ENCODE data around the gene TAS2R30. TPM values are rescaled to one million over a fixed set of nuclear protein-coding genes. Genes with fewer than 3 reads are reported as not detected.
"Not testable (repeated sequence)": the region's sequence is repeated elsewhere in the genome, so short reads cannot be mapped to it uniquely, and the experiment has no call there.

Gene TAS2R30
- total RNA-seq, 4 donors from 2014 or later, result 1.3 to 7.9 (median 4.5) TPM

GRCh38 chr12:11106288-11106687 lies 28.2 kb downstream of the TAS2R30 start:
- no peaks in the 10 kb centered on the region for H3K27me3 ChIP-seq
- peaks cover 0 to 9% of the 10 kb centered on the region in 2 donors for H3K36me3 ChIP-seq
- 87 to 93% methylated on average over 1 to 2 of the region's 2 CpGs for WGBS, 2 donors (ENCODE audit: low coverage in 1 of 2)
- no peak overlapping the region for H3K27ac ChIP-seq
- TF ChIP-seq POLR2A (IDR thresholded peaks at IDR 0.05) (no peak), EP300 (IDR thresholded peaks at IDR 0.05) (no peak), POLR2AphosphoS5 (IDR thresholded peaks at IDR 0.05) (no peak), CTCF (IDR thresholded peaks at IDR 0.05) (no peak)
- H3K4me1 ChIP-seq, result no peaks in the 10 kb centered on the region
- H3K9me3 ChIP-seq, result peaks cover 0 to 10% (median 0%) of the 10 kb centered on the region in 3 donors
- no peak overlapping the region for H3K4me3 ChIP-seq
- ATAC-seq, result no peak

- peaks cover 0 to 9% of the 10 kb centered on the region in 2 donors for H3K36me3 ChIP-seq
- H3K27me3 ChIP-seq, result no peaks in the 10 kb centered on the region
- no peak overlapping the region for H3K4me3 ChIP-seq
- TF ChIP-seq EP300 (IDR thresholded peaks at IDR 0.05), result no peak
- no peak for TF ChIP-seq CTCF (IDR thresholded peaks at IDR 0.05)
- no peak for TF ChIP-seq POLR2A (IDR thresholded peaks at IDR 0.05)
- TF ChIP-seq POLR2AphosphoS5 (IDR thresholded peaks at IDR 0.05), result no peak
- peaks cover 0 to 5% (median 0%) of the 10 kb centered on the region in 3 donors for H3K9me3 ChIP-seq
- no peak overlapping the region for H3K27ac ChIP-seq
- 40 to 55% methylated on average over 2 of the region's 2 CpGs for WGBS, 2 donors (ENCODE audit: low coverage in 1 of 2)
- H3K4me1 ChIP-seq, result no peaks in the 10 kb centered on the region
- no peak for ATAC-seq
Observed at GRCh38 chr12:11105546-11105945, 28.9 kb downstream of the TAS2R30 start.

GRCh38 chr12:11094910-11095309 lies 39.5 kb downstream of the TAS2R30 start:
- H3K36me3 ChIP-seq, H3K4me3 ChIP-seq, H3K4me1 ChIP-seq, H3K27ac ChIP-seq, H3K27me3 ChIP-seq, ATAC-seq, H3K9me3 ChIP-seq: not testable (repeated sequence)
- WGBS, 2 donors (ENCODE audit: low coverage in 1 of 2), result no CpG with 5 or more reads among the region's 2 CpGs

- Histone ChIP-seq H3K27me3 (no peaks in the 10 kb centered on the region), H3K36me3 (no peaks in the 10 kb centered on the region), H3K27ac (no peak within 1 kb of the TSS), H3K9me3 (no peaks in the 10 kb centered on the region), H3K4me3 (no peak within 1 kb of the TSS), H3K4me1 (no peaks in the 10 kb centered on the region)
- no peak for ATAC-seq
- TF ChIP-seq POLR2A (IDR thresholded peaks at IDR 0.05) (no peak), POLR2AphosphoS5 (IDR thresholded peaks at IDR 0.05) (no peak), EP300 (IDR thresholded peaks at IDR 0.05) (no peak), CTCF (IDR thresholded peaks at IDR 0.05) (no peak)
- WGBS, 2 donors (ENCODE audit: low coverage in 1 of 2), result 97 to 100% methylated on average over 2 to 5 of the region's 6 CpGs
Observed at GRCh38 chr12:11092128-11092527, 42.3 kb downstream of the TAS2R30 start, which contains the start of gene TAS2R43. Gene TAS2R43, minus strand, starts transcription at chr12:11092313. Its CDS starts 84 bp downstream, at chr12:11092229.

GRCh38 chr12:11089246-11089645 lies 45.2 kb downstream of the TAS2R30 start:
- ATAC-seq, result no peak
- Histone ChIP-seq H3K36me3 (no peaks in the 10 kb centered on the region), H3K4me1 (no peaks in the 10 kb centered on the region), H3K9me3 (no peaks in the 10 kb centered on the region), H3K27ac (no peak overlapping the region), H3K27me3 (no peaks in the 10 kb centered on the region), H3K4me3 (no peak overlapping the region)
- no peak for TF ChIP-seq CTCF (IDR thresholded peaks at IDR 0.05)
- TF ChIP-seq EP300 (IDR thresholded peaks at IDR 0.05), result no peak
- TF ChIP-seq POLR2AphosphoS5 (IDR thresholded peaks at IDR 0.05), result no peak
- no peak for TF ChIP-seq POLR2A (IDR thresholded peaks at IDR 0.05)
- 76 to 86% methylated on average over 3 to 5 of the region's 5 CpGs for WGBS, 2 donors (ENCODE audit: low coverage in 1 of 2)

Data from gastroesophageal sphincter (tissue), 4 donors.